GM21723 (cell line): ENCODE data around the gene FOXL1.

Source experiments
- ATAC-seq: cut with Tn5 transposase; IDR thresholded peaks from one replicate; pipeline ENCODE4 v1.9.1; 2021; ENCODE audit warnings: mild to moderate bottlenecking, moderate library complexity; ENCODE audit not compliant: unreplicated experiment

FOXL1 gene

DNA sequence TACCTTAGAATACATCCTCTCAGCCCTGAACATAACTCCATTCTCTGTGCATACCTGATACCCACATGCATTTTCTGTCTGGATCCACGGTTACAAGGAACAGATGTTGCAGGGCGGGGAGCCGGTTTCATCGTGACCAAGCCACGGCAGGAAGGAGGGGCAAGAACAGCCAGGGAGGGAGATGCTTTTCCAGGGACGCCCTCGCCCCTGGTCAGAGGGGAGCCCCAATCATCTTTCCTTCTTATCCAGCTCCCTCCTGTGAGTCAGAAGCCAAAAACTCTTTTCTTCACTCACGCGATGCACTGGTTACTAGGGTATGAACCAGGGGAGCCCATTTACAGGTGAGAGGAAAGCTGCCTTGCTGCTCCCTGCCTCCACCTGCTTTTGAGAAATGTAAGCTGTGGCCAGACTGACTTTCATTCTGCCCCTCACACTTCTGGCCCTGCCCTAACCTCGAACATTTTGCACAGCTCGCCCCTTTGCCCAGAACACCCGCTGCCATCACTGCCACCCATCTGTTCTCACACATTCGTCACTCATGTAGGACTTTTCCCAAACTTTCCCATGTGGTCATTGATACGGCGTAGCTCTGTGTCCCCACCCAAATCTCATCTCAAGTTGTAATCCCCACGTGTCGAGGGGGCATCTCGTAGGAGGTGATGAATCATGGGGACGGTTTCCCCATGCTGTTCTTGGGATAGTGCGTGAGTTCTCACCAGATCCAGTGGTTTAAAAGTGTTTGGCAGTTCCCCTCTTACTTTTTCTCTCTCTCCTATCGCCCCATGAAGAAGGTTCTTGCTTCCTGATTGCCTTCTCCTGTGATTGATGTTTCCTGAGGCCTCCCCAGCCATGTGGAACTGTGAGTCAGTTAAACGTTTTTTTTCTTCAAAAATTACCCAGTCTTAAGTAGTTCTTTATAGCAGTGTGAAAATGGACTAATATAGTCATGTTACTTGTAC lies 20.5 kb downstream of the FOXL1 start:
- no peak for ATAC-seq

DNA sequence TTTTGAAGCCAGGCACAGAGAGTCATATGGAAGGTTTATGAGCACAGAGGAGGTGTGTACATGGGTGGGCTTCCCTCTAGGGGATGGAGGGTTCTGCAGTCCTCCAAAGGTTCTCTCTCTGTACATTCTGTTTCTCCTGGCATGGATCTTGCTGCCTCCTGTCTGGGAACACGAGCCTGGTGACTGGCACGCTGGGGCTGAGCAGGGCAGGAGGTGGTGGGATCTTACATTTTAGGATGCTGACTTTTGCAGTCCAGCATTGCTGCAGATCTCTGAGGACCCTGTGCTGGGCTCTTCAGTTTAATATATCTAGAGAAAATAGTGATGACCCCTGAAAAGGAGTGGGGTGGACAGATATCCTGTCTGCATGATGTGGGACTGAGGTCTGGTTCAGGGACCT lies 23.0 kb downstream of the FOXL1 start:
- ATAC-seq: no peak

DNA sequence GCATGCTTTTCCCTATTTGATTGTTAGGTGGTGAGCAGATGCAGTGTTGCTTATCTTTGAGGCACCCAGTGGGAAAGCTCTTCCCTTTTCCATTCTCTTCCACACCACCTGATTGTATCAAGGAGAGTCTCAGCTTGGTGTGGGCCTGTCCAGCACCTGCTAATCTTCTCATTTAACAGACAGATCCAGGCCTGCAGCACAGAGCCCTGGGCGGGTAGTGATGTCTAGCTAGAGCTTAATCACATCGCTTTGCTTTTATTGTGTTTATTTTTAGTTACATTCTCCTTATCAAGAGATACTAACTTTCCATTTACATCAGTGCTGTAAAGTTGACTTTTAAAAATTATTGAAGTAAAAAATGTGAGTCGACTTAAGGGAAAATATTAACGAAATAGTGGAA lies 24.2 kb downstream of the FOXL1 start:
- no peak for ATAC-seq

DNA sequence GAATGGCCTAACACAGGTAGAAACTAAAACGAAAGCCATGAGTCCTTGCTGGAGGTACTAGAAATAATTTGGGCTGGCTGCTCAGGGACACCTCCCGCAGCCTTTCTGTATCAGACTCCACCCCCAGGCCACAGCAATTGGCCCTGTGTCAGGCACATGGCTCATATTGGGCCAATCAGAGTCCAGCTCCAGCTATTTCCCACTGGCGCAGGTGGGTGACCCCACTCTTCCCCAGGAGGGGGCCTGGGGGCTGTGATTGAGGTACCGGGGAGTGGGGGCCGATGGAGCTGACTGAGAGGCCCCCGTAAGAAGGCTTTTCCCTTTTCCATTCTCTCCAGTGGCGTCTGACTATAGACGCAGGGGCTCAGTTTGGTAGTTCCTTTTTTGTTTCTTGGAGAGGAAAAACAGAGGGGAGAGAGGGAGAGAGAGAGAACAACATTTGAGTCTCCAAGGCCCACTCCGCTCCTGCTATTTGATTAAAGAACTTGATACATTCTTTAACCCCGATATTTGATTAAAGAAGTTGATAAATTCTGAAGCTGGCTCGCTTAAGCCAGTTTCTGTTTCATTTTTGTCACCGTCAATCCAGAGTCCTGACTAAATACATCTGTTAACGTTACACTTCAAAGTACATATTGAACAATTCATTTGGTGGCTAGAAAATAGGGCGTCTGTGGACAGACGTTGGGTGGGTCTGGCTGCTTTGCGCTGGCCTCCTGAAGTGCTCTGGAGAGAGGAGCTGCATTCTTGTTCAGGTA lies 26.3 kb downstream of the FOXL1 start:
- ATAC-seq: no peak

DNA sequence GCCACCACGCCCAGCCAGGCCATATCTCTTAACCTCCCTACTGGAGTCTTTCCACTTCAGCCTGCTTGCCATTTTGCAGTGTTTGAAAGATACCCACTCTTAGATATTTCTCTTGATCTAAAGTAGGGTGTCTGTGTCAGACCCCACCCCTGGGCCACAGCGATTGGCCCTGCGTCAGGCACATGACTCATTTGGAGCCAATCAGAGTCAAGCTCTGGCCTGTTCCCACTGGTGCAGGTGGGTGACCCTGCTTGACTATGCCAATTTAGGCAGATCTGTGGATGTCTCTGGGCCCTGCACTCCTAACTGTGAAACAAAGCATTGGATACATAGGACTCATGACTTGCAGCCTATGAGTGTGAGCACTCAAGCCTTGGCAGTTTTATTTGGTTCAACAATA lies 27.6 kb downstream of the FOXL1 start:
- no peak for ATAC-seq

DNA sequence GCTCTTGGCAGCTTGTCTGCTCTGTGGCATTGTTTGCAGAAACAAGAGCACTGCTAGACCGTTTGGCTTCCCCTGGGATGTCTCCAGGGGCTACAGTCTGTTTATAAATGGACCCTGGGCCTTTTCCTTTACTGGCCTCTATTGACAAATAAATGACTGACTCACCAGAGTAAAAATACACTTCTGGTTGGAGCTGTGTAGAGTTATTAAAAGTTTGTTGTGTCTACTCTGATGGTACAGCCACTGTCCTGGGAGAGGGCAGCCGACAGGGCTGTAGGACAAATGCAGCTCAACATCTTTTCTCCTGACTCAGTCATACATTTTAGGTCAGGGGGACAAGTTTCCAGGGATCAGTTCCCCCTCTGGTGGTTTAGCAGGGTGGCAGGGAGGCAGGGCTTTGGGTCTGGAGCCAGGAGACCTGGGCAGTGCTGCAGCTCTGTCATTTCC lies 30.0 kb downstream of the FOXL1 start:
- ATAC-seq: no peak

DNA sequence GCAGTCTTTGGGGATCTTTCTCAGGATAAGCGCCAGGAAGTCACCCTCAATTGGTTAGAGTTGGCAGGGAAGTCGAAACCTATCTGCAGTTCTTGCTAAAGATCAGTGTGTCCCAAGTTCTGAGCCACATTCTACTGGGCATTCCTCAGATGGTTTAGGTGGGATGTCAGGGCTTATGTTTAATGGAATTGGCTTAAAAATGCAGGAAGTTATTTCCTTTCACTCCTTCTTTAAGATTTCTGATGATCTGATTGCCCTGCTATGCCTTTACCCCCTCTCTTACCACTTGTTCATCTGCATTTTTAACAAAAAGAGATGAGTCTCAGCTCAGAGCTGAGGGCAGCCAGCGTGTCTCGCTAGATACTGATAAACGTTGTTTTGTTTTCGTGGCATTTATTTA lies 30.8 kb downstream of the FOXL1 start:
- ATAC-seq: no peak

DNA sequence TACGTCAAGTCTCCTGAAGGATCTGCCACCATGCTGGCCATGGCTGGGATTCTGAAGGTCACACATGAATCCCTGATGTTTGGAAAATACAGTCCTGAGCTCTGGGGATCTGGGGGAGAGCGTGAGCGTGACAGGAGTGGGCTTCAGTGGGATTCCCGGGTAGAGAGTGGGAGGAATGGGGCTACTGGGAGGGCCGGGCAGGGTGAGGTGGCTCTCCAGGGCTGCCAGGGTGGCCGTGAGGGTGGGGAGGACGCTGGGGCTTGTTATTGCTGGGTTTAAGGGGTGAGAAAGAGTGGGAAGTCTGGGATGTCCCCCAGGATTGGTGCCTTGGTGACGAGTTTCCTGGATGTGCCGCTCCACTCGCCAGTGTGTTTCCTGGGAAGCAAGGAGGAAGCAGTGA lies 31.3 kb downstream of the FOXL1 start:
- no peak for ATAC-seq

DNA sequence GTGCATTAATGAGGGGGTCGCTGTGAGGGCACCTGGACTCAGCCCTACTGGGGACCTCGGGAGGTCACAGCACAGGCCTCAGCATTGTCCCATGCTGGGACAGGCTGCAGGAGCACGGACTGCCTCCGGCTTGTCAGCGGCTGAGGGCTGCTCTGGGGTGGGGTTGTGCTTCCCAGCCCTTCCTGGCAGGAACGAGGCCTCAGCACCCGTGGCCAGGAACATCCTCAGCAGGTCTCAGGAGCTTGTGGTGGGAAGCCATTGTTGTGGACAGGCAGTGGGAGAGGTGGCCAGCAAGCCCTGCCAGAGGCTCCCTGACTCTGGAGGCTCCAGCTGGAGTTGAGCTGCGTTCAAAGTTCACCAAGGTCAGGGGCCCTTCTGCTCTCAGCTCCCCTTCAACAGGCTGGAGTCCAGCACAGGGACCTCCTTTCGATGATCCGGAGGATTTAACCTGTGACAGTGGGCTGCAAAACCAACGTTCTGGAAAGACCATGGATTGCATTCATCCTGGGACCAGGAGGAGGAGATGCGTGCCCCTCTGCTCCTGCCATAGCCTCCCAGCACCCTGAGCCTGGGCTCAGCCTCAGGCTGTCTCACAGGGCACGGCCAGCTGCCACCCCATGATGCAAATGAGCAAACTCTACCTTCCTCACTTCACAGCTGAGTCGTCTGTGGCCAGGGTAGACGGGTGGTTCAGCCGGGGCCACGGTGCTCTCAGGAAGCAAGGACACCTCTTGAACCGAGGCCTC lies 32.6 kb downstream of the FOXL1 start:
- ATAC-seq: no peak

DNA sequence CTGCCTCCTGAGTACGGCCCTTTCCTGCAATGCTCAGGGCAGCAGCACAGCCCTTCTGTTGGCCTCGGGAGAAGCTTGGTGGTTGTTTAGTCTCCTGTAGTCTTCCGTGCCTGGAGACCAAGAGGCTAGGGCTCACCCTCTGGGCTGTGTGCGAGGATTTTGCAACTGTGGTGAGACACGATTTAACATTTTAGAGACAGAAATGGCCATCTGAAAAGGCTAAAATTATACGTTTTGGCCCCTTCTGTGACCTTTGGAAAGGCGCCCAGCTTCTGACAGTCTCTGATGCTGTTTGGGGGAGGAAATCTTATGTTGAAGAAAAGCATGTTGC lies 33.1 kb downstream of the FOXL1 start:
- no peak for ATAC-seq

DNA sequence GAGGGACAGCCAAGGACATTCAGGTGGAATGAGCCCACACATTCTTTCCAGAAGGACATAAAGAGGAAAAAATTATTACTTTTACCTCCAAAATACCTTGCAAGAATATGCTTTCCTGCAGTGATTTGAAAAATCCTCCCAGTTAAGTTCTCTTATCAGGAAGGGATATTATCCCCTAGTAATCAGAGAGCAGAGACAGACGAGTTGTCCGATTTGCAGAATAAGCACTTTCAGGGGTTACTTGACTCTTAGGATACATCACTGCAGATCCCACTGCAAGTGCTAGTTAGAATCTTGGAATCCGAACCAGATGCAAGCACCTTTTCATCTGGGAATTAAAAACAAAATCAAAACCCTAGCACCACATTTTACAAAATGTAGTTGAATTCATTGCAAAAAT lies 33.6 kb downstream of the FOXL1 start:
- no peak for ATAC-seq

DNA sequence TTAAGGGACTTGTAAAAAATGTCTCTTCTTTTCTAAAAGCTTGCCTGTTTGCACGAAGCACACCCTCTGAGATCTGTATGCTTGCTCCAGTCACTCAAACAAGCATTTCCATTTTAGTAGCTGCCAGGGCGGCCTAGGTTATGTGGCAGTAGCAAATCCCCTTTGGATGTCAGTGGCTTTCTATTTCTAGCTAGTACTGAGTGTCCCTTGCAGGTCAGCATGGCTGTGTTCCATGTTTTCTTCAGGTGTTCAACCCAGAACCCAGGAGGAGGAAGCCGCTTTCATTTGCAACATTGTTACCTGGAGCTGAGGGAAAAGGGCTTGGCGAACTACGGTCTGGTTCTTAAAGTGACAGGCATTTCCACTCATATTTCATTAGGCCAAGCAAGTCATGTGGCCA lies 36.4 kb downstream of the FOXL1 start:
- ATAC-seq: no peak

DNA sequence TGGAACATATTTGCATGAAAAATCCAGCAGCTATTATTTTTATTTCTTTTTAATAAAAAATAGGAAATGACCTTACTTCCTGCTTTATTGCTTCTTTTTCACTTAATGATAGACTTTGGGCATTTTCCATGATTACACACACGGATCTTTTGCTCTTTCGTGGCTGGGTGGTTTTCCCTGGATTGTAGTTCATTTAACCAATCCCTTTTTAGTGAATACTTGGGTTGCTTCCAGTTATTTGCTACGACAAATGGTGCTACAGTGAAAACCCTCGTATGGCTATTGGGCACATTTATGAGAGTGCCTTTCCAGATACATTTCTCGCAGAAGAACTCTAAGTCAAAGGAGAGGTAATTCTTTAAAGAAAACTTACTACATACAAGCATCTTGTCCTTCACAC lies 38.6 kb downstream of the FOXL1 start:
- no peak for ATAC-seq

DNA sequence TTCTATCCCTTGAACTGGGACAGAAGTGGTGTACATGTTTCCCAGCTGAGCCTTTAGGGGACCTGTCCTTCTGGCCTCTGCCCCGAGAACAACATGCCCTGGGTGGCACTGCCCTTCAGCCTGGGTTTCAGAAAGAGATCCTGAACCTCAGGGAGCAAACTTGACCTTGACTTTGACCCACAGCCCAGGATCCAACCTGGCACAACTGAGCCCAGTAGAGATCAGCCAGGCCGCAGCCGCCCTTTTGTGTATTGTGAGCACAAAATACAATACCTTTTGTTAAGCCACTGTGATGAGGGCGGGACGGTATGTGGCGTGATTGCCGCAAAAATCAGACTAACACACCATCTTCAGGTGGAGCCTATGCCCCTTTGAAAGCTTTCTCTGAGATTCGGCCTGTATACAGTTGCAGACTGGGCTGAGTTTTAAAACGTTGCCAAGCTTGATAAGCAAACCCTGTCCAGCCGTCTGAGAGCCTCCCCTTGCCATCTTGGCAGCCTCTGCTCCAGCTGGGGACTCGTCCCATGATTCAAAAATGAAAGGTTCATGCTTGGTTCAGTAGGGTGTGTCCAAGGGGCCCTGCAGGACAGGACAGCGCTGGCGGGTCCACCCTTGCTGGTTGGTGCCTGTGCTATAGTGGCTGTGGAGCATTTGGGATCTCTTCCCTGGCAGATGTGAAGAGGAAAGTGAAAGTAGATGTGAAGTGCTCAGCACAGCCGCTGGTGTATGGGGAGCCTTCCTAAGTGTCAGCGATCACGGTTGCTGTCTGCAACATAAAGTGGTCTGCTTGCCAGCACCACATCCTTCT lies 40.3 kb downstream of the FOXL1 start:
- no peak for ATAC-seq

DNA sequence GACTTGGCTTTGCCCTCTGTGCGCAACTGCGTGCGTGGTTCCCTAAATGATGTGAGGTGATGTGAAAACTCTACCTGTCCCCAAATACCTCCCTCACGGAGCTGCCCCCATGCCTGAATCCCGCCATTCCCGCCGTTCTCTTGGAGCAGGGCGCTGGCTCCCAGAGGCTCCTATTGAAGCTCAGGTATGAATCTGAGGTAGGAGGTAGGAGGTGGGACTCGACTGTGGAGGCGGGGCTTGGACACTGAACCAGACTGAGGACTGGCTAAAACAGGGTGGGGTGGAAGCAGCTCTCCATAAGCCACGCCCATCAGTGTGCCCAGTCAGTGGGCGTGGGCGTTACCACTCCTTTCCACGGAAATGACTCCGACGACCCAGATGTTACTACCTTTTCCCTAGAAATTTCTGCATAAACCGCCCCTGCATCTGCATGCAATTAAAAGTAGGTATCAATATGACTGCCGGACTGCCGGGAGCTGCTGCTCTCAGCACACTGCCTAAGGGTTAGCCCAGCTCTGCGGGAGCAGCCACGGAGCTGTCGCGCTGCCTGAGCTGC lies 41.0 kb downstream of the FOXL1 start:
- no peak for ATAC-seq

DNA sequence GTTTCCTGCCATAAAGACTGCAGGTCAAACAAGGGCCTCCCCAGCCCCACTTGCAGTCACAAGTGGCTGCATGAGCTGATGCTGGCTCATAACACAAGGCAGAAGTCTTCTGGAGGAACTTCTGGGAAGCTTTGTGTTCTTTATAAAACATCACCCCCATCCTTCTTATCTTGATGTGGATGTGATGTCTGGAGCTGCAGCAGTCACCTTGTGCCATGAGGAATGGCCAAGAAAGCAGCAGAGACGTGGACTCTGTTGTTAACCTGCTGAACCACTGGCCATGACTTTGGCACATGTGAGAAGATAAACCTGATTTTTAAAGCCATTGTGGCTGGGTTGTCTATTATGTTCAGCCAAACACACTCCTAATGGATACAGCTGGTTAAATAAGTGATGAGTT lies 41.8 kb downstream of the FOXL1 start:
- no peak for ATAC-seq

DNA sequence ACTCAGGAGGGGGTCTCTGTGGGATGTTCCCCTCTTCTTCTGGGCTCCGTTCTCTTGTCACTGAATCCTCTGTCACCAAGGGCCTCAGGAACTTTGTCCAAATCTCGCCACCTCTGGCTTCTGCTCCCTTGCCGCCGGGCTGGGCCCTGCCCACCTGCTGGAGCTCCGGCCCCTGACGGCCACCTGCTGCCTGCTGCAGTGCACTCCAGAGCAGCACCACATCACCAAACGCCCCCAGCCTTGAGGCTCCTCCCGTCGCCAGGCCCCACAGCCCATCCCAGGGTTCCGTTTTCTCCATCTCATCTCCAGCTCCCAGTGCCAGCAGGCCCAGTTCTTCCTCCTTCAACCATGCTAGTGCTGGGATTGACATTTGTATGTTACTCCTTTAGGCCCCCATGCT lies 43.6 kb downstream of the FOXL1 start:
- no peak for ATAC-seq

DNA sequence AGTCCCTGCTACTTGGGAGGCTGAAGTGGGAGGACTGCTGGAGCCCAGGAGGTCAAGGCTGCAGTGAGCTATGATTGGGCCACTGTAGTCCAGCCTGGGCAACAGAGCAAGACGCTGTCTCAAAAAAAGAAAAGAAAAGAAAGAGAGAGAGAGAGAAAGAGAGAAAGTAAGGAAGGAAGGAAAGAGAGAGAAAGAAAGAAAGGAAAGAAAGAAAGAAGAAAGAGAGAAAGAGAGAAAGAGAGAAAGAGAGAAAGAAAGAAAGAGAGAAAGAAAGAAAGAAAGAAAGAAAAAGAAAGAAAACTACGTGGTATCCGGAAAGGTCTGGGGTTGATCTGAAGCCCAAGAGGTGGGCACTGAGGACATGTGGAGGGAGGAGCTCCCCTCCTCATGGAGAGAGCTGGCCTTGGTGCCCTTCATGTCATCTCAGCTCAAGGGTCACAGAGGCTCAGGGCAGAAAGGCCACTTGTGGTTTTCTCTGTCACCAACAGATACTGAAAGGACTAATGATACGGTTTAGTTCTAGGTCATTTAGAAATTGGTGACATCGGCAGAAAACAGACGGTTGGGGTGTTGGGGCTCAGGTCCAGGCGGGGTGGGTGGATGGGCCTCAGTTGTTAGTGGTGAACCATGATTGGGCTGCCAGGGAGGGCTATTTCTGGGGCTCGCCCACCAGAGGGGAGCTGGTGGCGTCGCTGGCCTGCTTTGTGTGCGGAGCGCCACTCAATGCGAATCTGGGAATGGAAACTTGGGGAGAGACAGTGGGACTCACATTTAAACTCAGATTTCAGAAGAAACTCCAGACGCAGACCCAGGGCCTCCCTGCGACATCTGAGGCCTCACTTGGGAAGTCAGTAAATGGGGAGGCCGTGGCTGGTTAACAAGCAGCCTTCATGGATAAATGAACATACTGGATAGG lies 44.6 kb downstream of the FOXL1 start:
- no peak for ATAC-seq

DNA sequence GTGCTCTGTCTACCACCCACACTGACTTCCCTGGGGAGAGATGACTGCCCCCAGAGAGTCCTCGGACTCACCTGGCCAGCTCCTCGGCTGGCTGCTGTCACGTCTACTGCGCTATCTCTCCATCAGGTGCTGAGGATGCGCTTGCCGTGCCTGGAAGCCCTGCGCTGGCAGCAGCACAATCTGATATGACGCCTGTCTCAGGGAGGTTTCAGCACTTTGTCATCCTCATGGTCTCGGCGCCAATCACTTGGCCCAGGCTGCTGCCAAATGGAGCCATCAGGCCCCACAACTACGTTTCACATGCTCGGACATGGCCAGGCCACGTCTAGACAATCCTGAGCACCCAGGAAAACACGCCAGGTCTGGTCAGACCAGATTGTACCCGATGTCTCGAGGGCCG lies 46.7 kb downstream of the FOXL1 start:
- ATAC-seq: no peak
